Measurements from ENCODE around the gene RPP40. TPM values are rescaled to one million over a fixed set of nuclear protein-coding genes. Genes with fewer than 3 reads are reported as not detected.
A peak's percentile ranks its signal among the peaks of the same experiment; 100 is the strongest.

Gene RPP40
- total and polyA plus RNA-seq, 2 of the 8 experiments (the other 6 are each of a cell fraction or from before 2014, with no cell fraction given) = 7.0 to 15.7 TPM

- no peak overlapping the region for H4K8ac ChIP-seq (ENCODE audit: extremely low read depth, insufficient read depth, low read length)
- H2BK20ac ChIP-seq (ENCODE audit: low read length) = no peak overlapping the region
- no peak overlapping the region for H2BK5ac ChIP-seq (ENCODE audit: low read depth, low read length)
- no peaks in the 10 kb centered on the region for H4K20me1 ChIP-seq (replicated peaks in 1 of 2; ENCODE audit: control insufficient read depth in 1 of 2, insufficient read depth in 2 of 2, low read length in 2 of 2)
- H3K4me1 ChIP-seq (replicated peaks in 1 of 4; ENCODE audit: control insufficient read depth in 3 of 4, insufficient read depth in 4 of 4, low read length in 3 of 4) = no peaks in the 10 kb centered on the region
- no peak overlapping the region for H2AFZ ChIP-seq (ENCODE audit: low read length)
- no peaks in the 10 kb centered on the region for H3K27me3 ChIP-seq (replicated peaks in 1 of 4; ENCODE audit: control insufficient read depth in 3 of 4, extremely low read depth in 1 of 4, insufficient read depth in 3 of 4, low read length in 3 of 4)
- FAIRE-seq (peak; percentile 19), DNase-seq (ENCODE audit: low read depth in 1 of 2, low spot score in 2 of 2) (no peak)
- no peak overlapping the region for H3K23ac ChIP-seq (ENCODE audit: insufficient read length)
- no peak overlapping the region for H2BK12ac ChIP-seq (ENCODE audit: low read depth, low read length)
- ChIA-PET CTCF (ENCODE audit: partially characterized antibody) (no interaction called here), POLR2A (ENCODE audit: partially characterized antibody) (no interaction called here)
- no peak overlapping the region for H3K14ac ChIP-seq (ENCODE audit: insufficient read length)
- no peak overlapping the region for H3K56ac ChIP-seq (replicated peaks; ENCODE audit: insufficient read length, low read depth, low read length)
- peaks cover 0 to 7% of the 10 kb centered on the region in 2 experiments; a peak in 1 of 4 replicates for H3K9me3 ChIP-seq (ENCODE audit: insufficient read depth in 2 of 2, low read depth in 1 of 2, low read length in 1 of 2)
- H2BK15ac ChIP-seq (ENCODE audit: low read length) = no peak overlapping the region
- no peaks in the 10 kb centered on the region for H3K23me2 ChIP-seq (ENCODE audit: low read depth, low read length)
- H4K5ac ChIP-seq (ENCODE audit: insufficient read length, low read depth, low read length) = no peak overlapping the region
- WGBS, 2 experiments (ENCODE audit: extremely low coverage in 1 of 2, insufficient coverage in 1 of 2, insufficient read length in 1 of 2, insufficient replicate concordance in 2 of 2, low coverage in 1 of 2, low lambda C conversion rate in 2 of 2, missing lambda C conversion rate in 1 of 2) = 89% methylated on average over 3 of the region's 3 CpGs; no CpG with 5 or more reads in 1 of the 2 experiments
- no peak overlapping the region for H3K18ac ChIP-seq (ENCODE audit: extremely low read depth, low read length)
- H4K91ac ChIP-seq (replicated peaks; ENCODE audit: insufficient read length, low read length) = no peak overlapping the region
- H2BK120ac ChIP-seq (replicated peaks; ENCODE audit: low read depth, low read length) = no peak overlapping the region
- no peak overlapping the region for H2AK5ac ChIP-seq (ENCODE audit: low read depth, low read length)
- H3K79me2 ChIP-seq (ENCODE audit: control insufficient read depth in 1 of 2, insufficient read depth in 2 of 2, low read length in 2 of 2) = no peaks in the 10 kb centered on the region
- H3K79me1 ChIP-seq (ENCODE audit: low read depth, low read length) = no peaks in the 10 kb centered on the region
- H3K9ac ChIP-seq (replicated peaks in 1 of 4; ENCODE audit: extremely low read depth in 1 of 4, low read depth in 3 of 4, low read length in 3 of 4) = no peak overlapping the region
- no peaks in the 10 kb centered on the region for H3K36me3 ChIP-seq (ENCODE audit: control insufficient read depth in 2 of 4, insufficient read depth in 4 of 4, low read length in 3 of 4)
- H3K27ac ChIP-seq (ENCODE audit: low read depth, low read length) = no peak overlapping the region
- no peak overlapping the region for H3K4ac ChIP-seq (replicated peaks; ENCODE audit: insufficient read length, low read depth, low read length)
- no peak overlapping the region for H3K4me2 ChIP-seq (ENCODE audit: insufficient read depth in 1 of 2, low read depth in 2 of 2, low read length in 2 of 2)
- H3K4me3 ChIP-seq (ENCODE audit: extremely low read depth in 1 of 4, insufficient read depth in 2 of 4, low read depth in 3 of 4, low read length in 4 of 4) = no peak overlapping the region
- TF ChIP-seq JUN (IDR thresholded peaks at IDR 0.05; ENCODE audit: low read depth, low read length) (no peak), RAD21 (IDR thresholded peaks at IDR 0.05 in 1 of 2, conservative IDR thresholded peaks at IDR 0.05 in 1 of 2; ENCODE audit: low read depth in 2 of 2, low read length in 2 of 2) (no peak), CREB1 (IDR thresholded peaks at IDR 0.05) (no peak), SRF (IDR thresholded peaks at IDR 0.05; ENCODE audit: low read depth, low read length) (no peak), TEAD4 (IDR thresholded peaks at IDR 0.05; ENCODE audit: low read depth, low read length) (no peak), SP1 (IDR thresholded peaks at IDR 0.05; ENCODE audit: low read depth, low read length) (no peak), HDAC6 (IDR thresholded peaks at IDR 0.05; ENCODE audit: low read depth, low read length) (no peak), SIX5 (IDR thresholded peaks at IDR 0.05; ENCODE audit: low read depth, low read length) (no peak)
These were observed 38.6 kb upstream of the RPP40 start for GRCh38 chr6:5042436-5042835.
